ENCODE measurements around the gene ABHD15.

- TF ChIP-seq CTCF (IDR thresholded peaks at IDR 0.05) (no peak), POLR2A (IDR thresholded peaks at IDR 0.05) (no peak), EP300 (IDR thresholded peaks at IDR 0.05) (no peak)
Measured at GRCh38 chr17:29577385-29578211, 10.8 kb upstream of the ABHD15 start.
